HG02610 (cell line): Measurements from ENCODE around the gene STK36.
A peak's percentile ranks its signal among the peaks of the same experiment; 100 is the strongest.

ENCODE experiments used
- ATAC-seq: cut with Tn5 transposase; IDR thresholded peaks from one replicate; pipeline ENCODE4 v1.9.1; 2021; ENCODE audit warnings: mild to moderate bottlenecking, moderate library complexity; ENCODE audit not compliant: unreplicated experiment

STK36 gene

GRCh38 chr2:218720048-218721041, 48.5 kb downstream of the STK36 start:
- ATAC-seq: no peak

- no peak for ATAC-seq
These were observed 49.6 kb downstream of the STK36 start for GRCh38 chr2:218721488-218721887.

GRCh38 chr2:218721934-218722333, 50.0 kb downstream of the STK36 start:
- ATAC-seq: no peak

- ATAC-seq: no peak
These were observed 50.5 kb downstream of the STK36 start for GRCh38 chr2:218722419-218722818.

- ATAC-seq: no peak
These were observed 51.2 kb downstream of the STK36 start for GRCh38 chr2:218722876-218723785.

GRCh38 chr2:218726004-218726574, 54.2 kb downstream of the STK36 start:
- no peak for ATAC-seq

- no peak for ATAC-seq
These were observed 55.7 kb downstream of the STK36 start for GRCh38 chr2:218727502-218728165.

GRCh38 chr2:218729640-218730039, 57.8 kb downstream of the STK36 start:
- ATAC-seq: no peak

GRCh38 chr2:218732052-218732760, 60.3 kb downstream of the STK36 start:
- no peak for ATAC-seq

- ATAC-seq: no peak
These were observed 60.9 kb downstream of the STK36 start for GRCh38 chr2:218732761-218733158.

- peak; percentile 77 for ATAC-seq
These were observed 61.5 kb downstream of the STK36 start for GRCh38 chr2:218733171-218734021.

- no peak for ATAC-seq
These were observed 62.5 kb downstream of the STK36 start for GRCh38 chr2:218734190-218734975.

GRCh38 chr2:218736531-218736930, 64.6 kb downstream of the STK36 start:
- no peak for ATAC-seq

GRCh38 chr2:218743068-218743467, 71.2 kb downstream of the STK36 start:
- ATAC-seq: peak; percentile 82

GRCh38 chr2:218744615-218745014, 72.7 kb downstream of the STK36 start:
- no peak for ATAC-seq

GRCh38 chr2:218745160-218745558, 73.3 kb downstream of the STK36 start:
- ATAC-seq: no peak

- no peak for ATAC-seq
These were observed 73.9 kb downstream of the STK36 start for GRCh38 chr2:218745559-218746469.
